OCI-LY1 (cell line): ENCODE data around the gene ALDH5A1.

Experiments used
- H2AFZ ChIP-seq: fragments of 200-600 bp; sonication (generic), shearing (Covaris generic); 2 replicates; pipeline ENCODE4 v1.6.0; 2014; ENCODE audit warnings: antibody characterized with exemption, mild to moderate bottlenecking, low read length
- H3F3A ChIP-seq: fragments of 200-600 bp; sonication (generic), shearing (Covaris generic); 2 replicates; pipeline ENCODE4 v1.6.0; 2014; ENCODE audit warnings: mild to moderate bottlenecking, antibody characterized with exemption, low read length, moderate library complexity; ENCODE audit not compliant: insufficient read depth
- H3K27ac ChIP-seq: fragments of 200-600 bp; sonication (generic); 2 replicates; pipeline ENCODE4 v1.5.1; 2014; ENCODE audit warnings: low read length, mixed run types, mild to moderate bottlenecking, low read depth; ENCODE audit not compliant: poor library complexity, severe bottlenecking
- H3K27me3 ChIP-seq: fragments of 200-600 bp; sonication (generic); 2 replicates; pipeline ENCODE4 v1.6.0; 2014; ENCODE audit warnings: antibody characterized with exemption, mild to moderate bottlenecking, low read length, moderate library complexity; ENCODE audit not compliant: insufficient read depth
- H3K36me3 ChIP-seq: fragments of 200-600 bp; sonication (generic); 2 replicates; pipeline ENCODE4 v1.6.1; 2014; ENCODE audit warnings: mild to moderate bottlenecking, antibody characterized with exemption, low read length, moderate library complexity, mixed read lengths; ENCODE audit not compliant: insufficient read depth
- H3K4me1 ChIP-seq: fragments of 200-600 bp; sonication (generic); 2 replicates; pipeline ENCODE4 v1.5.1; 2014; ENCODE audit warnings: mild to moderate bottlenecking, low read length, moderate library complexity; ENCODE audit not compliant: insufficient read depth, severe bottlenecking
- H3K4me2 ChIP-seq: fragments of 200-600 bp; sonication (generic), shearing (Covaris generic); 2 replicates; pipeline ENCODE4 v1.6.1; 2014; ENCODE audit warnings: low read length
- H3K4me3 ChIP-seq: fragments of 200-600 bp; sonication (generic); 2 replicates; pipeline ENCODE4 v1.5.1; 2014; ENCODE audit warnings: low read length, low read depth, mild to moderate bottlenecking, mixed read lengths; ENCODE audit not compliant: poor library complexity, severe bottlenecking
- H3K79me2 ChIP-seq: fragments of 200-600 bp; shearing (Covaris generic); 2 replicates; pipeline ENCODE4 v1.6.1; 2016; ENCODE audit warnings: mixed run types, low read length, mixed read lengths; ENCODE audit not compliant: insufficient read depth
- H3K9ac ChIP-seq: fragments of 200-600 bp; sonication (generic), shearing (Covaris generic); 2 replicates; pipeline ENCODE4 v1.6.1; 2014; ENCODE audit warnings: mild to moderate bottlenecking, low read length, mixed read lengths
- H3K9me2 ChIP-seq: fragments of 200-600 bp; sonication (generic), shearing (Covaris generic); 2 replicates; pipeline ENCODE4 v1.6.1; 2014; ENCODE audit warnings: low read depth, mild to moderate bottlenecking, low read length, mixed read lengths
- H3K9me3 ChIP-seq: fragments of 200-600 bp; shearing (Covaris generic); 2 replicates; pipeline ENCODE4 v1.6.1; 2014; ENCODE audit warnings: low read length, mixed read lengths
- H4K20me1 ChIP-seq: fragments of 200-600 bp; sonication (generic), shearing (Covaris generic); 2 replicates; pipeline ENCODE4 v1.6.0; 2016; ENCODE audit warnings: mild to moderate bottlenecking, low read length; ENCODE audit not compliant: insufficient read depth
- CTCF ChIP-seq: fragments of 200-600 bp; sonication (generic), shearing (Covaris generic); IDR thresholded peaks from 2 replicates; pipeline ENCODE4 v1.5.1; 2017; ENCODE audit warnings: mild to moderate bottlenecking, antibody characterized with exemption, low read length, moderate library complexity, mixed read lengths
- EZH2 ChIP-seq: fragments of 200-600 bp; sonication (generic), shearing (Covaris generic); IDR thresholded peaks from 2 replicates; pipeline ENCODE4 v1.8.0; 2017; ENCODE audit warnings: borderline replicate concordance, mixed run types, mild to moderate bottlenecking, antibody characterized with exemption, low read length, moderate library complexity, mixed read lengths

ALDH5A1 gene

GRCh38 chr6:24583463-24584381 is 89.0 kb downstream of the ALDH5A1 start:
- Histone ChIP-seq H3K9ac (no peak overlapping the region), H3K36me3 (no peaks in the 10 kb centered on the region), H3K4me3 (no peak overlapping the region), H4K20me1 (no peaks in the 10 kb centered on the region), H3K27ac (no peak overlapping the region), H3K4me1 (peaks cover 10% of the 10 kb centered on the region), H3K4me2 (peak overlapping the region; percentile 24; the same call in 1 of the 2 replicates), H3K9me3 (no peaks in the 10 kb centered on the region), H3K27me3 (no peaks in the 10 kb centered on the region), H3F3A (no peaks in the 10 kb centered on the region), H3K79me2 (no peaks in the 10 kb centered on the region), H3K9me2 (no peaks in the 10 kb centered on the region), H2AFZ (no peak overlapping the region)
- TF ChIP-seq CTCF: peak; percentile 85
- no peak for TF ChIP-seq EZH2

- H3K9me2 ChIP-seq: no peaks in the 10 kb centered on the region
- H3K36me3 ChIP-seq: no peaks in the 10 kb centered on the region
- no peaks in the 10 kb centered on the region for H3F3A ChIP-seq
- H2AFZ ChIP-seq: no peak overlapping the region
- H3K79me2 ChIP-seq: no peaks in the 10 kb centered on the region
- H3K4me1 ChIP-seq: peaks cover 10% of the 10 kb centered on the region
- H3K4me3 ChIP-seq: no peak overlapping the region
- no peaks in the 10 kb centered on the region for H3K27me3 ChIP-seq
- no peaks in the 10 kb centered on the region for H3K9me3 ChIP-seq
- H4K20me1 ChIP-seq: no peaks in the 10 kb centered on the region
- H3K4me2 ChIP-seq: no peak overlapping the region
- no peak overlapping the region for H3K27ac ChIP-seq
- H3K9ac ChIP-seq: no peak overlapping the region
- TF ChIP-seq EZH2 (no peak), CTCF (no peak)
Measured at GRCh38 chr6:24584382-24584720, 89.6 kb downstream of the ALDH5A1 start.
